Superior temporal gyrus (tissue), 1 donor: ENCODE data around the gene ITGB8.

ENCODE experiments used
- DNase-seq: peaks from one replicate; pipeline ENCODE4 v3.0.0-alpha.2; 2016; ENCODE audit errors: extremely low spot score

Gene ITGB8

GRCh38 chr7:20464891-20465290, 134.2 kb downstream of the ITGB8 start:
- no peak for DNase-seq
